Psoas muscle (tissue), 8 donors: ENCODE data around the gene APOB. TPM values are rescaled to one million over a fixed set of nuclear protein-coding genes. Genes with fewer than 3 reads are reported as not detected.

ENCODE experiments used
- ATAC-seq, 4 donors: fragments of 200-7000 bp; cut with Tn5 transposase; one replicate each; pipeline ENCODE4 v1.9.1; 2020; ENCODE audit warnings: moderate library complexity in 3 of 4, mild to moderate bottlenecking in 2 of 4
- DNase-seq, 2 donors: peaks; one replicate each; pipeline ENCODE4 v3.0.0-alpha.2; 2020
- H3K27ac ChIP-seq: fragments of 200-600 bp; one replicate; pipeline ENCODE4 v1.8.0; 2022
- H3K27me3 ChIP-seq, 3 donors: fragments of 200-600 bp in 1 of 3; one replicate each; pipeline versions ENCODE4 v1.6.1 to v1.8.0; 2013 to 2022; ENCODE audit warnings: low read length in 2 of 3, mild to moderate bottlenecking in 2 of 3, moderate library complexity in 1 of 3; ENCODE audit not compliant: insufficient read depth in 3 of 3
- H3K36me3 ChIP-seq, 2 donors: fragments of 200-600 bp in 1 of 2; one replicate each; pipeline versions ENCODE4 v1.6.1 to v1.8.0; 2013 to 2022; ENCODE audit warnings: low read depth in 1 of 2, mild to moderate bottlenecking in 1 of 2, moderate library complexity in 1 of 2; ENCODE audit not compliant: insufficient read depth in 1 of 2
- H3K4me1 ChIP-seq: fragments of 200-600 bp; one replicate; pipeline ENCODE4 v1.8.0; 2022
- H3K4me3 ChIP-seq: fragments of 200-600 bp; one replicate; pipeline ENCODE4 v1.8.0; 2022; ENCODE audit warnings: mild to moderate bottlenecking
- H3K9me3 ChIP-seq: fragments of 200-600 bp; one replicate; pipeline ENCODE4 v1.8.0; 2022
- CTCF ChIP-seq: fragments of 200-600 bp; IDR thresholded peaks from one replicate; pipeline ENCODE4 v1.8.0; 2022; ENCODE audit warnings: antibody characterized with exemption
- WGBS, 3 donors: extraction: QIAGEN DNeasy Blood & Tissue Kit; methylation state at CpG; one replicate each; pipeline versions ENCODE4 v1.1.6 to v1.1.7; 2013; 5-methylcytosine and 5-hydroxymethylcytosine counted together
- intact Hi-C, 2 donors: fragments of 100-400 bp; cut with DNase I; formaldehyde crosslinking; loops; one replicate each; pipeline versions ENCODE4 v1.11.0 to v1.14.2; 2022
- polyA plus RNA-seq, 3 donors: library from polyadenylated mRNA; stranded (reverse); fragments of 200-250 nt; gene quantifications; one replicate each; pipeline ENCODE4 v1.2.3, GENCODE V29; 2013
- total RNA-seq, 4 donors: library from RNA; stranded (reverse); fragmentation: NEBNext Ultra II Directional in 2 of 4; extraction: Animal tissue kit (Norgen Biotek cat#: 25700) in 2 of 4; gene quantifications; one replicate each; pipeline versions ENCODE4 v1.2.1 to v1.2.4, GENCODE V29; 2021 to 2023
- donor health status: healthy with polysubstance abuse.
- donor health status: DM: no; HTN: no; CAD: no; lungs with moderate emphysema.
- donor health status: Bipolar disorder and iron deficiency.
- donor health status: healthy.
- donor health status: DM: yes; HTN: yes; CAD: no.
- donor health status: DM: no; HTN: no; CAD: no.
- donor health status: DM: no; HTN: no; CAD: no.
- donor health status: DM: yes; HTN: yes; CAD: no.

APOB gene
- total and polyA plus RNA-seq, 7 donors, result 0.03 to 0.64 (median 0.34) TPM

GRCh38 chr2:21035282-21035973 is 8.4 kb downstream of the APOB start:
- Histone ChIP-seq H3K27me3 (no peaks in the 10 kb centered on the region), H3K4me3 (no peak overlapping the region), H3K36me3 (no peaks in the 10 kb centered on the region), H3K27ac (no peak overlapping the region), H3K4me1 (peaks cover 14% of the 10 kb centered on the region), H3K9me3 (no peaks in the 10 kb centered on the region)
- intact Hi-C loops, result no loop called here
- WGBS, 3 donors, result 85 to 87% (median 86%) methylated on average over 6 of the region's 6 CpGs
- ATAC-seq, result no peak
- no peak for TF ChIP-seq CTCF
- DNase-seq, result no peak

GRCh38 chr2:21034972-21035279 is 8.9 kb downstream of the APOB start:
- Histone ChIP-seq H3K27ac (no peak overlapping the region), H3K36me3 (no peaks in the 10 kb centered on the region), H3K27me3 (no peaks in the 10 kb centered on the region), H3K9me3 (no peaks in the 10 kb centered on the region), H3K4me3 (no peak overlapping the region), H3K4me1 (peaks cover 14% of the 10 kb centered on the region)
- no peak for TF ChIP-seq CTCF
- whole genome bisulfite sequencing, 3 donors, result 89 to 94% (median 90%) methylated on average over 3 of the region's 3 CpGs
- no peak for ATAC-seq
- DNase-seq, result no peak
- intact Hi-C loops, result no loop called here

- 87 to 88% (median 87%) methylated on average over 4 of the region's 4 CpGs for WGBS, 3 donors
- no peak for DNase-seq
- Histone ChIP-seq H3K4me3 (no peak overlapping the region), H3K27ac (no peak overlapping the region), H3K36me3 (no peaks in the 10 kb centered on the region), H3K9me3 (no peaks in the 10 kb centered on the region), H3K27me3 (no peaks in the 10 kb centered on the region), H3K4me1 (peaks cover 11% of the 10 kb centered on the region)
- intact Hi-C loops, result no loop called here
- ATAC-seq, result no peak
- no peak for TF ChIP-seq CTCF
These were observed 9.5 kb downstream of the APOB start for GRCh38 chr2:21034156-21034971.

GRCh38 chr2:21033237-21034155 is 10.4 kb downstream of the APOB start:
- intact Hi-C loops, result no loop called here
- no peaks in the 10 kb centered on the region for H3K36me3 ChIP-seq
- DNase-seq (no peak), ATAC-seq (no peak)
- no peaks in the 10 kb centered on the region for H3K27me3 ChIP-seq
- no peak overlapping the region for H3K4me3 ChIP-seq
- 95 to 98% (median 96%) methylated on average over 2 of the region's 2 CpGs for WGBS, 3 donors
- no peak for TF ChIP-seq CTCF
- peaks cover 2% of the 10 kb centered on the region for H3K4me1 ChIP-seq
- no peak overlapping the region for H3K27ac ChIP-seq
- H3K9me3 ChIP-seq, result no peaks in the 10 kb centered on the region
